ENCODE results near the gene LIPT1. TPM values are rescaled to one million over a fixed set of nuclear protein-coding genes. Genes with fewer than 3 reads are reported as not detected.

The LIPT1 gene
- total RNA-seq (2014; rRNA removed) = 6.7 and 8.7 TPM in 2 replicates
- percentile 78 among the genes with signal in this experiment for Bru-seq, nascent RNA
- BruChase-seq, experiment 1, labeled RNA remaining after a 6-hour chase = percentile 77 among the genes with signal in this experiment
- BruChase-seq, experiment 2, labeled RNA remaining after a 2-hour chase = percentile 93 among the genes with signal in this experiment
- long read RNA-seq, transcript LIPT1-202 (3 exons, 1,424 nt) = major isoform, 5 of 8 reads
- long read RNA-seq, partial matches to known transcripts = 0 of 8 reads
- long read RNA-seq, other reads (novel, unspliced or antisense) = 2 of 8 reads

DNA sequence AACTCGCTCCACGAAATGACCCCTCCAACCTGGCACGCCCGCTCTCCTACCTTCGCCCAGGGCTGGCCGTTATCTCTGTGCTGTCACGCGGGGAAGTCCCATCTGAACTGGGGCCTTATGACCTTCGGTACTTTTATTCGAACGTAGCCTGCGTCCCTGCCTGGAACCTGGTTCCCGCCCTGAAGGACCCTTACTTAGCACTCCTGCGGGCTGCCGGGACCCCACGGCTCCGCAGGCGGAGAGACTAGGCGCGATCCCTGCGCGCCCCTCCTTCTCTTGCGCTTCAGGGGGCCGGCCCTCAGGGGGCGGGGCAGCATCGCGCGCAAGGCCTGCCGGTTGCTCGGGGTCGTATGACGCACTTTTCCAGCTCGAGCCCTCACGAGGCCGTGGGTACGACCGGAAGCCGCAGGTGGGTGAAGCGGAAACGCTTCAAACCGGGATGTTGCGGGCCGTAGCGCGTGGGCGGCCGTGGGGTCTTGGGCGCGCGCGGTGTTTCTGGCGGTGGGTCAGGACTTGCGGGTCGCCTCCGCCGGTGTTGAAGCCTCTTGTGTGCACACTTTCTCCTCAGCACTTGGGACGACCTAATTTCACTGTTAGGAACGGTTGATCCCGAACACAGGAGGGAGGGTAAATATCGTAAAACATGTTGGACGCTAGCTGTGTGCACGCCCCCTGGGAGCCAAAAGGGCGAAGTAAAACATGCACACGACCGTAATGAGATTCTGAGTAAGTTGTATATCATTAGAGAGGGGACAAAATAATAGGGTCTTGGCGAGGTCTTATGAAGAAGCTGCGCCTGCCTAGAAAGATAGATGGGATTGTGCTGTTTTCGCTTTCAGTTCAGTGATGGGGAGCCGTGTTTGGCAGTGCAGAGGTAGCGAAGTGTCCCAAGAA, at the start of gene LIPT1, which contains the start of gene TSGA10:
Gene LIPT1, plus strand, starts transcription at position 325 of the 894 bp plus-strand sequence. CDS start 6,991 bp downstream, outside the sequence.
Gene TSGA10, minus strand, starts transcription at position 300 of the 894 bp plus-strand sequence. CDS start 45,503 bp downstream, outside the sequence.
- intact Hi-C loops (cut with micrococcal nuclease) = loop anchor here (1.0 to 10.0 kb wide), 4 partner anchors 14 to 182 kb away; partner anchors contain the start of genes C2orf15, EIF5B, MITD1 and MRPL30
- H4K20me1 ChIP-seq (ENCODE audit: low read length) = no peaks in the 10 kb centered on the region
- H2AFZ ChIP-seq (ENCODE audit: low read length) = peak within 1 kb of the TSS; percentile 92
- TF ChIP-seq EZH2phosphoT487 (IDR thresholded peaks at IDR 0.05; ENCODE audit: borderline replicate concordance, low read length) = no peak
- no peak for TF ChIP-seq EZH2 (IDR thresholded peaks at IDR 0.05; ENCODE audit: low read length, unreplicated experiment)
- peak; percentile 43; the same call in 1 of the 2 replicates for TF ChIP-seq CTCF (conservative IDR thresholded peaks at IDR 0.05; ENCODE audit: low read depth, low read length)
- CTCF ChIA-PET = interaction anchor here (1.4 kb wide), 1 partner anchor 13 kb away, joined by 9 read pairs; the partner anchor contains the start of gene C2orf15
- peaks cover 25% of the 10 kb centered on the region for H3K79me2 ChIP-seq (ENCODE audit: low read length)
- peak within 1 kb of the TSS; percentile 92 for H3K9ac ChIP-seq (ENCODE audit: low read length)
- H3K4me1 ChIP-seq (ENCODE audit: insufficient read depth, low read length) = peaks cover 30% of the 10 kb centered on the region
- no peaks in the 10 kb centered on the region for H3K9me3 ChIP-seq (ENCODE audit: low read length)
- no peaks in the 10 kb centered on the region for H3K27me3 ChIP-seq (ENCODE audit: low read length)
- no peaks in the 10 kb centered on the region for H3K9me2 ChIP-seq (replicated peaks; ENCODE audit: low read length)
- H3F3A ChIP-seq (ENCODE audit: low read length, unreplicated experiment) = no peaks in the 10 kb centered on the region
- ATAC-seq (peak; percentile 90), DNase-seq (peak; percentile 89)
- H3K4me2 ChIP-seq (ENCODE audit: low read length) = peak within 1 kb of the TSS; percentile 85
- H3K36me3 ChIP-seq (ENCODE audit: low read depth, low read length) = 0 out of 2 replicates have a peak, but pooled peaks cover 2% of the 10 kb centered on the region
- POLR2A ChIA-PET (ENCODE audit: unreplicated experiment) = interaction anchor here (1.0 kb wide), 1 partner anchor 14 kb away, joined by 3 read pairs; the partner anchor contains the start of gene C2orf15
- BruUV-seq (replicated peaks) = TSS peak; percentile 78
- H3K27ac ChIP-seq (ENCODE audit: low read length) = peak within 1 kb of the TSS; percentile 75
- H3K4me3 ChIP-seq (ENCODE audit: low read length) = peak within 1 kb of the TSS; percentile 92

DNA sequence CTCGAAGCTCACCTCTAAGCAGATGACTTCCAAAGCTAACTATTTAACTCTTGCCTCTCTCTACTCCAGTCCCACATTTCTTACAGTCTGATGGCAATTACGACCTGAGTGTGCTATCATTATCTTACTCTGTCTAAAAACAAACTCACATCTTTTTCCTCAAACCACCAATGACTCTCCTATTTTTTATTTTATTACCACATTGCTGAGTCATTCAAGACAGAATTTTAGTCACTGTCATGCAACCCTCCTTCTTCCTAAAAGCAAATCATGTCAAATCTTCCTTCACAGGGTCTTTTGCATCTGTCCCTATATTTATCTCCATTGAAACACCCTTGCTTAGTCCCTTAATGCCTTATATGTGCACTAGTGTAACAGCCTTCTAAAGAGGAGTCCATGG, 47.9 kb upstream of the LIPT1 start:
- H3F3A ChIP-seq (ENCODE audit: low read length, unreplicated experiment) = no peaks in the 10 kb centered on the region
- ATAC-seq (no peak), DNase-seq (peak; percentile 33)
- intact Hi-C loops (cut with micrococcal nuclease) = no loop called here
- TF ChIP-seq EZH2phosphoT487 (IDR thresholded peaks at IDR 0.05; ENCODE audit: borderline replicate concordance, low read length) (no peak), CTCF (conservative IDR thresholded peaks at IDR 0.05; ENCODE audit: low read depth, low read length) (no peak), EZH2 (IDR thresholded peaks at IDR 0.05; ENCODE audit: low read length, unreplicated experiment) (no peak)
- CTCF ChIA-PET = no interaction called here
- no peak overlapping the region for H3K4me3 ChIP-seq (ENCODE audit: low read length)
- no peak overlapping the region for H3K27ac ChIP-seq (ENCODE audit: low read length)
- no peaks in the 10 kb centered on the region for H4K20me1 ChIP-seq (ENCODE audit: low read length)
- no peaks in the 10 kb centered on the region for H3K9me2 ChIP-seq (replicated peaks; ENCODE audit: low read length)
- 0 out of 2 replicates have a peak overlapping the region, but pooled peaks have one; percentile 3 for H2AFZ ChIP-seq (ENCODE audit: low read length)
- no peaks in the 10 kb centered on the region for H3K79me2 ChIP-seq (ENCODE audit: low read length)
- no peaks in the 10 kb centered on the region for H3K27me3 ChIP-seq (ENCODE audit: low read length)
- no peak overlapping the region for H3K9ac ChIP-seq (ENCODE audit: low read length)
- peaks cover 6% of the 10 kb centered on the region; the same call in 1 of the 2 replicates for H3K4me1 ChIP-seq (ENCODE audit: insufficient read depth, low read length)
- POLR2A ChIA-PET (ENCODE audit: unreplicated experiment) = no interaction called here
- no peaks in the 10 kb centered on the region for H3K9me3 ChIP-seq (ENCODE audit: low read length)
- no TSS peak for BruUV-seq (replicated peaks)
- no peak overlapping the region for H3K4me2 ChIP-seq (ENCODE audit: low read length)
- no peaks in the 10 kb centered on the region for H3K36me3 ChIP-seq (ENCODE audit: low read depth, low read length)

Measured in PC-3 (cell line).